Measurements from ENCODE around the gene MIF.

- TF ChIP-seq CTCF (IDR thresholded peaks at IDR 0.05; ENCODE audit: low read depth, low read length, missing input control) (no peak), HNF4A (conservative IDR thresholded peaks at IDR 0.05) (no peak), REST (IDR thresholded peaks at IDR 0.05) (no peak), TAF1 (conservative IDR thresholded peaks at IDR 0.05) (no peak), YY1 (IDR thresholded peaks at IDR 0.05) (no peak)
These were observed 37.2 kb upstream of the MIF start for GRCh38 chr22:23856721-23857605.

Data from liver (tissue), 3 donors.